ENCODE results near the gene AXL. TPM values are rescaled to one million over a fixed set of nuclear protein-coding genes. Genes with fewer than 3 reads are reported as not detected.

The AXL gene
- total RNA-seq, 4 donors from 2014 or later: 7.2 to 46.2 (median 24.2) TPM

- TF ChIP-seq CTCF (IDR thresholded peaks at IDR 0.05): no peak
- peaks cover 0 to 55% (median 0%) of the 10 kb centered on the region in 3 donors for H3K36me3 ChIP-seq
- DNase-seq: no peak
- no peaks in the 10 kb centered on the region for H3K27me3 ChIP-seq
- no peak overlapping the region for H3K4me3 ChIP-seq
- peak overlapping the region; percentile 47 to 97 (median 86) for H3K27ac ChIP-seq
- no peaks in the 10 kb centered on the region for H3K9me3 ChIP-seq
- H3K4me1 ChIP-seq: peaks cover 0 to 24% (median 23%) of the 10 kb centered on the region in 4 donors
These were observed 87.1 kb downstream of the AXL start for GRCh38 chr19:41305927-41306793.

GRCh38 chr19:41307090-41307875, 88.3 kb downstream of the AXL start:
- peak overlapping the region; percentile 93 to 97 (median 96) for H3K27ac ChIP-seq
- peaks cover 0 to 29% (median 25%) of the 10 kb centered on the region in 4 donors for H3K4me1 ChIP-seq
- no peaks in the 10 kb centered on the region for H3K27me3 ChIP-seq
- no peaks in the 10 kb centered on the region for H3K9me3 ChIP-seq
- DNase-seq: no peak
- peaks cover 0 to 46% (median 0%) of the 10 kb centered on the region in 3 donors for H3K36me3 ChIP-seq
- no peak overlapping the region for H3K4me3 ChIP-seq
- TF ChIP-seq CTCF (IDR thresholded peaks at IDR 0.05): no peak
- no peak for TF ChIP-seq POLR2A (IDR thresholded peaks at IDR 0.05)

- peaks cover 0 to 45% (median 0%) of the 10 kb centered on the region in 3 donors for H3K36me3 ChIP-seq
- H3K4me1 ChIP-seq: peaks cover 0 to 29% (median 21%) of the 10 kb centered on the region in 4 donors
- no peaks in the 10 kb centered on the region for H3K27me3 ChIP-seq
- DNase-seq: no peak
- no peak for TF ChIP-seq CTCF (IDR thresholded peaks at IDR 0.05)
- no peak for TF ChIP-seq POLR2A (IDR thresholded peaks at IDR 0.05)
- no peak overlapping the region for H3K4me3 ChIP-seq
- H3K27ac ChIP-seq: peak overlapping the region; percentile 93 to 97 (median 96)
- H3K9me3 ChIP-seq: no peaks in the 10 kb centered on the region
These were observed 89.0 kb downstream of the AXL start for GRCh38 chr19:41307954-41308449.

- Histone ChIP-seq H3K9me3 (no peaks in the 10 kb centered on the region), H3K27me3 (no peaks in the 10 kb centered on the region), H3K4me3 (peak overlapping the region; percentile 71 to 92 (median 86)), H3K36me3 (peaks cover 0 to 45% (median 0%) of the 10 kb centered on the region in 3 donors), H3K4me1 (peaks cover 0 to 29% (median 19%) of the 10 kb centered on the region in 4 donors), H3K27ac (peak overlapping the region; percentile 93 to 97 (median 96))
- TF ChIP-seq POLR2A (IDR thresholded peaks at IDR 0.05): no peak
- TF ChIP-seq CTCF (IDR thresholded peaks at IDR 0.05): peak; percentile 96 to 98 (median 98)
- peak; percentile 93 to 99 (median 98) for DNase-seq
These were observed 89.6 kb downstream of the AXL start for GRCh38 chr19:41308450-41309179.

Measured in Peyer's patch (tissue), 4 donors.